ENCODE measurements around the gene CYP26A1.

The CYP26A1 gene

DNA sequence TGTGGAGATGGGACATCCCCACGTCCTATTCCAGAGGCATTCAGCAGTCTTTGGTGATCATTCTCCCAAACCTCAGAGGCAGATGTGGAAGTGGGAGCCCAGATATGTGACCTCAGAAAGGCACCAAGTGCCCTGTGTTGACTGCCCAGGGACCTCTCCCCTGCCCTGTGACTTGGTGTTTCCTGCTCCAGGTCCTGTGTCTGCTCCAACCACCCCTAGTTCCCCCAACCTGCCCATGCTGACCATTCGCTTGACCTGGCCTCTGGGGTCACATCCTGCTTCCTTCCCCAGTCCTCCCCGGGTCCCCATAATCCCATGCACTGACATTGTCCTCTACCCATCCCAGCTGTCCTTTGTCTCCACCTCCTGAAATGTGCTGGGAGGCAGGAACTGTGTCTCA, 7.6 kb downstream of the CYP26A1 start:
- no peak overlapping the region for H3K9ac ChIP-seq

DNA sequence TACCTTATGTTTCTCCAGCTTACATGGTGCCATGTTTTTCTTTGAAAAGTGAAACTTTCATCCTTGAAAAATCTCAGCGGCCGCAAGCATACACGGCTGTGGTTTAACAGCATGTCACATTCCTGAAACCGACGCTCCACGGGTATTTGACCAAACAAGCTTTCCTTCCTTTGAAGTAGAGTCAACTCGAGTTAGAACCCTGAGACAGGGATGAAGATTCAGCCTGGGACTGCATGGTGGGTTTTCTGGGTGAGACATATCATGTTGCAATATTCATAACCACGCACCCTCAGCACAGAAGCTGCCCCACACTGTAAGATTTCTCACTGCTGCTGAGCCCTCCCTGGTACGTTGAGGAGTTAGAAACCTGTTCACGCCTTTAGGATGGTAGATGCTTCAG, 8.1 kb downstream of the CYP26A1 start:
- Histone ChIP-seq H4K20me1 (no peaks in the 10 kb centered on the region), H3K4me3 (no peak overlapping the region), H3K9me3 (replicated peaks in 1 of 11) (no peaks in the 10 kb centered on the region), H3K9ac (no peak overlapping the region), H3K27ac (no peak overlapping the region), H3K4me2 (no peak overlapping the region), H3K27me3 (peaks cover 0 to 3% (median 0%) of the 10 kb centered on the region in 11 experiments; a peak in 1 of 22 replicates), H3K4me1 (peaks cover 0 to 12% (median 6%) of the 10 kb centered on the region in 10 experiments; a peak in 11 of 20 replicates), H3K36me3 (no peaks in the 10 kb centered on the region)
- TF ChIP-seq Cebpa-rat (IDR thresholded peaks at IDR 0.05): no peak

More for the DNA sequence above, 7.6 kb downstream of the CYP26A1 start:
- TF ChIP-seq Cebpa-rat (IDR thresholded peaks at IDR 0.05): no peak
- no peak overlapping the region for H3K4me2 ChIP-seq
- H3K27me3 ChIP-seq: peaks cover 0 to 6% (median 0%) of the 10 kb centered on the region in 11 experiments; a peak in 2 of 22 replicates
- H3K9me3 ChIP-seq (replicated peaks in 1 of 11): no peaks in the 10 kb centered on the region
- peaks cover 0 to 12% (median 6%) of the 10 kb centered on the region in 10 experiments; a peak in 11 of 20 replicates for H3K4me1 ChIP-seq
- H4K20me1 ChIP-seq: no peaks in the 10 kb centered on the region
- H3K27ac ChIP-seq: no peak overlapping the region
- no peak overlapping the region for H3K4me3 ChIP-seq
- H3K36me3 ChIP-seq: no peaks in the 10 kb centered on the region

DNA sequence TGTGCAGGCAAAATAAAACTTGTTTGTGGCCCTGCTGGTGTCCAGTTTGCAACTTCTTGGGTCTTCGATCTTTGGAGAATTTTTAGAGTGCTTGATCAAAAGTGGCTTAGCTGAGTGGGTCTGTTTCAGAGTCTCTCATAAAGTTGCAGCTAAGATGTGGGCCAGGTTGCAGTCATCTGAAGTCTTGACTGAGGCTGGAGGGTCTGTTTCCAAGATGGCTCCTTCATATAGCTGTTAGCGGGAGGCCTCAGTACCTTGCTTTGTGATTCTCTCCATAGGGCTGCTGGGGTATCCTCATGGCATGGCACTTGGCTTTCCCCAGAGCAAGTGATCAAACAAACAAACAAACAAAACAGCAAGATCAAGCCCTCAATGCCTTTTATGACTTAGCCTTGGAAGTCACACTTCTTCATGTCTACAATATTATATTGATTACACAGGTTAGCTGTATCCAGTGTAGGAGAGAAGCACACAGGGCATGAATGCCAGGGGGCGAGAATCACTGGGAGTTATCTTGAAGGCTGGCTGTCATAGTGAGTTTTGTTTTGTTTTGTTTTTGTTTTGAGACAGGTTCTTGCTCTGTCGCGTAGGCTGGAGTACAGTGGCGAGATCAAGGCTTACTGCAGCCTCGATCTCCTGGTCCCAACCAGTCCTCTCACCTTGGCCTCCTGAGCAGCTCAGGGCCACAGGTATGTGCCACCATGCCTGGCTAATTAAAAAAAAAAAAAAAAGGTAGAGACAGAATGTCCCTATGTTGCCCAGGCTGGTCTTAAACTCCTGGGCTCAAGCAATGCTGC, 10.2 kb downstream of the CYP26A1 start:
- Histone ChIP-seq H3K27me3 (no peaks in the 10 kb centered on the region), H3K4me1 (peaks cover 0 to 15% (median 6%) of the 10 kb centered on the region in 10 experiments; a peak in 11 of 20 replicates), H3K4me2 (no peak overlapping the region), H3K9ac (no peak overlapping the region), H3K4me3 (no peak overlapping the region), H3K27ac (no peak overlapping the region), H4K20me1 (no peaks in the 10 kb centered on the region), H3K36me3 (no peaks in the 10 kb centered on the region), H3K9me3 (replicated peaks in 1 of 11) (no peaks in the 10 kb centered on the region)
- TF ChIP-seq Cebpa-rat (IDR thresholded peaks at IDR 0.05): no peak

DNA sequence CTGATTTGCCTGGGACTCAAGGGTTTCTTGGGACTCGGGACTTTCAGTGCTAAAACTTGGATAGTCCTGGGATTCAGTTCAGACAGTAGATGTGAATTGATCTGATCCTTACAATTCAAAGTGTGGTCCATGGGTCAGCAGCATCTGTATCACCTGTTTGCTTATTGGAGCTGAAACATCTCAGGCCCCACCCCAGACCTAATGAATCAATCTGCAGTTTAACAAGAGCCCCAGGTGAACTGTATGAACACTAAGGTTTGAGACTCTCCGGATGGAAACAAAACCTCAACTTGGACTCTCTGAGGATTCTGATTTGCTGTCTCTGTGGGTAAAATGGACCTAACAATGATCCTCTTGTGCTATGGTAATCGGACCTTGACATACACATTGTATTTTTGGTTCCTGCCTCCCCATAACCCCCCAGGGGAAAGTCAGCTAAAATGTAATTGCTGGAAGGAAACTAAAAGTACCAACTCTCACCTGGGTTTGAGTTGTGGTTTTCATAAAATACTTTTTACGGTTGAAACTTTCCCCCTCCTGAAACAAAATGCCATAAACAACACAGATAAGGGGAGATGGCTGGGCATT, 11.7 kb downstream of the CYP26A1 start:
- no peaks in the 10 kb centered on the region for H4K20me1 ChIP-seq
- H3K27ac ChIP-seq: no peak overlapping the region
- H3K36me3 ChIP-seq: no peaks in the 10 kb centered on the region
- H3K9me3 ChIP-seq (replicated peaks in 1 of 11): no peaks in the 10 kb centered on the region
- H3K4me1 ChIP-seq: peaks cover 0 to 15% (median 3%) of the 10 kb centered on the region in 10 experiments; a peak in 9 of 20 replicates
- no peak for TF ChIP-seq Cebpa-rat (IDR thresholded peaks at IDR 0.05)
- peak overlapping the region in 7 of 11 experiments; percentile 2 to 57 (median 27); a peak in 9 of 22 replicates for H3K4me2 ChIP-seq
- H3K9ac ChIP-seq: no peak overlapping the region
- no peaks in the 10 kb centered on the region for H3K27me3 ChIP-seq
- no peak overlapping the region for H3K4me3 ChIP-seq

DNA sequence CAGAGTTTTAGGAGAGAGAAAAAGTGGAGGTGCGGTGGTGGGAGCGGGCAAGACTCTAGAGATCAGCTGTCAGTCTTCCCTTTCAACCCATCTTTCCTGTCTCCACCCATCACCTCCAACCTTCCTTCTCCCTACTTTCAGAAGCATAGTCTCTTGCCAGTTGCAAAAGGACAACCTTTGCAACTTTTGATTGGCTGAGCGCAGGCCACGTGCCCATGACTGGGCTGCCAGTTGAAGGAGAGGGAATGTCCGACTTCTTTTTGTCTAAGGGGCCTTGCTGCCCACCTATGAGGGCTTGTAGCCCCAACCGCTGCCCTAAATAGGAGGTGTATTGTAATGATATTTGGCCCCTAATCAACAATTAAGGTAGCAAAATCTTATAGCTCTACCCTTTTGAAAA, 12.6 kb downstream of the CYP26A1 start:
- TF ChIP-seq Cebpa-rat (IDR thresholded peaks at IDR 0.05): no peak
- Histone ChIP-seq H3K9ac (no peak overlapping the region), H3K27me3 (no peaks in the 10 kb centered on the region), H3K27ac (no peak overlapping the region), H4K20me1 (no peaks in the 10 kb centered on the region), H3K4me2 (no peak overlapping the region), H3K4me3 (no peak overlapping the region), H3K4me1 (peaks cover 0 to 15% (median 3%) of the 10 kb centered on the region in 10 experiments; a peak in 9 of 20 replicates), H3K9me3 (replicated peaks in 1 of 11) (no peaks in the 10 kb centered on the region), H3K36me3 (no peaks in the 10 kb centered on the region)

DNA sequence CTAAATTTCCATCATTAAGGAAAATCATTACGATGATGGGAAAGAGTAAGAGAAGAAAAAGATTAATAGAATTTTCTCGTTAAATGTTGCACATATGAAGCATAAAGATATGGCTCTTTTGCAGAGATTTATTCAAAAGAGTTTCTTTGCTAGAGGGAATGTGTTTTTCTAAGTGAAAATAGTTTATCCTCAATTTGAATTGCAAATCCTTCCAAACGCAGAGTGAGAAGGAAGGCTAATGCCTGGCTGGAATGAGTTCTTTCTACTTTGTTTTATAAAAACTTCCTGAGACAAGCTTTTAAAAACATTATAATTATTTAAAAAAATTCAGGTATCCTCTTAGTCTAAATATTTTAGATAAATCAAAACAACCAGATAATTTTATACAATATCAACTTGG, 14.2 kb downstream of the CYP26A1 start:
- H3K36me3 ChIP-seq: no peaks in the 10 kb centered on the region
- H3K9me3 ChIP-seq (replicated peaks in 1 of 11): no peaks in the 10 kb centered on the region
- H3K4me2 ChIP-seq: no peak overlapping the region
- no peak overlapping the region for H3K4me3 ChIP-seq
- no peak for TF ChIP-seq Cebpa-rat (IDR thresholded peaks at IDR 0.05)
- H3K27me3 ChIP-seq: no peaks in the 10 kb centered on the region
- H3K9ac ChIP-seq: no peak overlapping the region
- peaks cover 0 to 15% (median 3%) of the 10 kb centered on the region in 10 experiments; a peak in 9 of 20 replicates for H3K4me1 ChIP-seq
- no peak overlapping the region for H3K27ac ChIP-seq
- H4K20me1 ChIP-seq: no peaks in the 10 kb centered on the region

DNA sequence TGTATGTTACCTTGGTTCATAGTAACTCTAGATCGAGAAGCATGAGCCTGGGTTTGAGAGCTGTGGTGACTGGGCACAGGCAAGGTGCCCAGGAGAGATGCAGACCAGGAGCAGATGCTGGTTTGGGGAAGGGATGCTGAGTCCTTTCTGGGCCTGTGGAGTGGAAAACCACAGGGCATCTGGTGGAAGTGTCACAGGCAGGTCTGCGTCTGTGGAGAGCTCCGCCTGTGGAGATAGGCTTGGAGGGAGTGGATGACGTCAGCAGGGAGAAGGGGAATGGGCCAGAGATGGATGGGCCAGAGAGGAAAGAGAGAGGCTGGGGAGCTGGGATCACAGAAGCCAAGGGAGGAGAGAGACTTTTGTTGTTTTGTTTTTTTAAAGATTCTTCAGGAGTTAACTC, 14.8 kb downstream of the CYP26A1 start:
- H3K4me3 ChIP-seq: no peak overlapping the region
- no peaks in the 10 kb centered on the region for H3K27me3 ChIP-seq
- H4K20me1 ChIP-seq: no peaks in the 10 kb centered on the region
- no peak overlapping the region for H3K4me2 ChIP-seq
- no peak overlapping the region for H3K9ac ChIP-seq
- H3K4me1 ChIP-seq: peaks cover 0 to 15% (median 3%) of the 10 kb centered on the region in 10 experiments; a peak in 9 of 20 replicates
- H3K27ac ChIP-seq: no peak overlapping the region
- TF ChIP-seq Cebpa-rat (IDR thresholded peaks at IDR 0.05): no peak
- H3K9me3 ChIP-seq (replicated peaks in 1 of 11): no peaks in the 10 kb centered on the region
- H3K36me3 ChIP-seq: no peaks in the 10 kb centered on the region

DNA sequence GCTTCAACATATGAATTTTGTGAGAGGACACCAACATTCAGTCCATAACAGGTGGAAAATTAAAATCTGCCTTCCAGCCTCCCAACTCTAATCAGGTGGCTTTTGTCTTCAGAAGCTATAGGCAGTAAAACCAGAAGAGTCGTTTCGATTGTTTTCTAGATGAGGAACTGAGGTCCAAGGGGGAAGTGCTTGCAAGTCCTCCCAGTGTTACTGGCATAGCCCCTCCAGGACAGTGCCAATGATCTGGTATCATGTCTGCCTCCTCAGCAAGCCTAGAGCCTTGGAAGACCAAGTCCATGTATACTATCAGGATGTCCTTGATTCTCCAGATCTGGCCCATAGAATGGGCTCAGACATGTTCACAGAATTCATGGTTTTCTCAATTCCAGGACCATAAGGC, 16.9 kb downstream of the CYP26A1 start:
- H4K20me1 ChIP-seq: no peaks in the 10 kb centered on the region
- H3K4me1 ChIP-seq: peaks cover 0 to 8% (median under 1%) of the 10 kb centered on the region in 10 experiments; a peak in 9 of 20 replicates
- H3K9ac ChIP-seq: no peak overlapping the region
- no peaks in the 10 kb centered on the region for H3K27me3 ChIP-seq
- no peak overlapping the region for H3K4me2 ChIP-seq
- no peak overlapping the region for H3K27ac ChIP-seq
- H3K9me3 ChIP-seq (replicated peaks in 1 of 11): no peaks in the 10 kb centered on the region
- H3K4me3 ChIP-seq: no peak overlapping the region
- no peaks in the 10 kb centered on the region for H3K36me3 ChIP-seq
- TF ChIP-seq Cebpa-rat (IDR thresholded peaks at IDR 0.05): no peak

DNA sequence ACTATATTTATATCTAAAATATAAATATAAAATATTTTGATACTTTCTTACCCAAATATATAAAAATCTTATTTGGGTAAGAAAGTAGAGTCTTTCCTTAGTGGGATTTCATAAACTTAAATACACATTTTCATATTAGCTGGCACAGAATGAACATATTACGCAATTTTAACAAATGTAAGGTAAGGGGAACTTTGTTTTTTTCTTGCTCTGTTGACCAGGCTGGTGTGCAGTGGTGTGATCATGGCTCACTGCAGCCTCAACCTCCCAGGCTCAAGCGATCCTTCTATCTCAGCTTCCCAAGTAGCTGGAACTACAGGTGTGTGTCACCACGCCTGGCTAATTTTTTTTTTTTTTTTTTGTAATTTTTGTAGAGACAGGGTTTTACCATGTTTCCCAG, 18.3 kb downstream of the CYP26A1 start:
- peak; percentile 7 to 86 (median 66); a peak in 14 of 22 replicates for TF ChIP-seq Cebpa-rat (IDR thresholded peaks at IDR 0.05)
- no peak overlapping the region for H3K4me3 ChIP-seq
- H3K9ac ChIP-seq: no peak overlapping the region
- H3K27ac ChIP-seq: no peak overlapping the region
- no peaks in the 10 kb centered on the region for H3K9me3 ChIP-seq (replicated peaks in 1 of 11)
- H3K4me1 ChIP-seq: peaks cover 0 to 4% (median 0%) of the 10 kb centered on the region in 10 experiments; a peak in 1 of 20 replicates
- H3K27me3 ChIP-seq: no peaks in the 10 kb centered on the region
- no peaks in the 10 kb centered on the region for H3K36me3 ChIP-seq
- H3K4me2 ChIP-seq: no peak overlapping the region
- H4K20me1 ChIP-seq: no peaks in the 10 kb centered on the region
